ENCODE results near the gene KDM5A. TPM values are rescaled to one million over a fixed set of nuclear protein-coding genes. Genes with fewer than 3 reads are reported as not detected.
"Not testable (repeated sequence)": the region's sequence is repeated elsewhere in the genome, so short reads cannot be mapped to it uniquely, and the experiment has no call there.

KDM5A gene
- total and polyA plus RNA-seq, 10 of the 15 experiments (the other 5 are each of a cell fraction or from before 2014, with no cell fraction given): 9.0 to 59.9 (median 27.7) TPM

DNA sequence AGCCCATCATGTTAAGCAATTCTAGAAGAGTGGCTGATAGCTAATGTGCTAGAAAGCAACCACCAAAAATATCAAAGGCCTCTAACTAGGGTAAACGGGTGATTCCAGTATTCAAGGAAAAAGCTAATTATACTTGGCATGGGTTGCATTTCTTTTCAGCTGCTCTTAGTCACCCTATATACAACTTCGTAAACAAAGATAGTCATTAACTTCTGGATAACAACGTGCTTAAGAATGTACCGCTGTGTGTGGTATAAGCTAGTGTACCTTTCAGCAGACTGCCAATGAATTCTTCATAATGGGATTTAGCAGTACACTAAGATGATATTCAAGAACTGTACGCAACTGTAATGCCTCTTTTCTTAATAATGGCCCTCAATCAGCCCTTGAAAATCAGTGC is 84.3 kb downstream of the KDM5A start (continued):
- TF ChIP-seq, protein P1, sequence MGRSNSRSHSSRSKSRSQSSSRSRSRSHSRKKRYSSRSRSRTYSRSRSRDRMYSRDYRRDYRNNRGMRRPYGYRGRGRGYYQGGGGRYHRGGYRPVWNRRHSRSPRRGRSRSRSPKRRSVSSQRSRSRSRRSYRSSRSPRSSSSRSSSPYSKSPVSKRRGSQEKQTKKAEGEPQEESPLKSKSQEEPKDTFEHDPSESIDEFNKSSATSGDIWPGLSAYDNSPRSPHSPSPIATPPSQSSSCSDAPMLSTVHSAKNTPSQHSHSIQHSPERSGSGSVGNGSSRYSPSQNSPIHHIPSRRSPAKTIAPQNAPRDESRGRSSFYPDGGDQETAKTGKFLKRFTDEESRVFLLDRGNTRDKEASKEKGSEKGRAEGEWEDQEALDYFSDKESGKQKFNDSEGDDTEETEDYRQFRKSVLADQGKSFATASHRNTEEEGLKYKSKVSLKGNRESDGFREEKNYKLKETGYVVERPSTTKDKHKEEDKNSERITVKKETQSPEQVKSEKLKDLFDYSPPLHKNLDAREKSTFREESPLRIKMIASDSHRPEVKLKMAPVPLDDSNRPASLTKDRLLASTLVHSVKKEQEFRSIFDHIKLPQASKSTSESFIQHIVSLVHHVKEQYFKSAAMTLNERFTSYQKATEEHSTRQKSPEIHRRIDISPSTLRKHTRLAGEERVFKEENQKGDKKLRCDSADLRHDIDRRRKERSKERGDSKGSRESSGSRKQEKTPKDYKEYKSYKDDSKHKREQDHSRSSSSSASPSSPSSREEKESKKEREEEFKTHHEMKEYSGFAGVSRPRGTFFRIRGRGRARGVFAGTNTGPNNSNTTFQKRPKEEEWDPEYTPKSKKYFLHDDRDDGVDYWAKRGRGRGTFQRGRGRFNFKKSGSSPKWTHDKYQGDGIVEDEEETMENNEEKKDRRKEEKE (IDR thresholded peaks at IDR 0.05): no peak
- no peak for TF ChIP-seq FOXM1 (IDR thresholded peaks at IDR 0.05; ENCODE audit: low read depth, low read length)
- TF ChIP-seq TBL1XR1 (IDR thresholded peaks at IDR 0.05; ENCODE audit: low read depth, low read length): no peak
- TF ChIP-seq, protein P2, sequence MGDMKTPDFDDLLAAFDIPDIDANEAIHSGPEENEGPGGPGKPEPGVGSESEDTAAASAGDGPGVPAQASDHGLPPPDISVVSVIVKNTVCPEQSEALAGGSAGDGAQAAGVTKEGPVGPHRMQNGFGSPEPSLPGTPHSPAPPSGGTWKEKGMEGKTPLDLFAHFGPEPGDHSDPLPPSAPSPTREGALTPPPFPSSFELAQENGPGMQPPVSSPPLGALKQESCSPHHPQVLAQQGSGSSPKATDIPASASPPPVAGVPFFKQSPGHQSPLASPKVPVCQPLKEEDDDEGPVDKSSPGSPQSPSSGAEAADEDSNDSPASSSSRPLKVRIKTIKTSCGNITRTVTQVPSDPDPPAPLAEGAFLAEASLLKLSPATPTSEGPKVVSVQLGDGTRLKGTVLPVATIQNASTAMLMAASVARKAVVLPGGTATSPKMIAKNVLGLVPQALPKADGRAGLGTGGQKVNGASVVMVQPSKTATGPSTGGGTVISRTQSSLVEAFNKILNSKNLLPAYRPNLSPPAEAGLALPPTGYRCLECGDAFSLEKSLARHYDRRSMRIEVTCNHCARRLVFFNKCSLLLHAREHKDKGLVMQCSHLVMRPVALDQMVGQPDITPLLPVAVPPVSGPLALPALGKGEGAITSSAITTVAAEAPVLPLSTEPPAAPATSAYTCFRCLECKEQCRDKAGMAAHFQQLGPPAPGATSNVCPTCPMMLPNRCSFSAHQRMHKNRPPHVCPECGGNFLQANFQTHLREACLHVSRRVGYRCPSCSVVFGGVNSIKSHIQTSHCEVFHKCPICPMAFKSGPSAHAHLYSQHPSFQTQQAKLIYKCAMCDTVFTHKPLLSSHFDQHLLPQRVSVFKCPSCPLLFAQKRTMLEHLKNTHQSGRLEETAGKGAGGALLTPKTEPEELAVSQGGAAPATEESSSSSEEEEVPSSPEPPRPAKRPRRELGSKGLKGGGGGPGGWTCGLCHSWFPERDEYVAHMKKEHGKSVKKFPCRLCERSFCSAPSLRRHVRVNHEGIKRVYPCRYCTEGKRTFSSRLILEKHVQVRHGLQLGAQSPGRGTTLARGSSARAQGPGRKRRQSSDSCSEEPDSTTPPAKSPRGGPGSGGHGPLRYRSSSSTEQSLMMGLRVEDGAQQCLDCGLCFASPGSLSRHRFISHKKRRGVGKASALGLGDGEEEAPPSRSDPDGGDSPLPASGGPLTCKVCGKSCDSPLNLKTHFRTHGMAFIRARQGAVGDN (IDR thresholded peaks at IDR 0.05): no peak
- TF ChIP-seq SMARCA5 (IDR thresholded peaks at IDR 0.05): no peak
- TF ChIP-seq TAF1 (IDR thresholded peaks at IDR 0.05; ENCODE audit: borderline replicate concordance, low read depth, low read length): no peak
- no peak for TF ChIP-seq RB1 (IDR thresholded peaks at IDR 0.05; ENCODE audit: borderline replicate concordance)
- no peak for TF ChIP-seq NFYB (IDR thresholded peaks at IDR 0.05; ENCODE audit: insufficient read depth, low read depth, low read length)

DNA sequence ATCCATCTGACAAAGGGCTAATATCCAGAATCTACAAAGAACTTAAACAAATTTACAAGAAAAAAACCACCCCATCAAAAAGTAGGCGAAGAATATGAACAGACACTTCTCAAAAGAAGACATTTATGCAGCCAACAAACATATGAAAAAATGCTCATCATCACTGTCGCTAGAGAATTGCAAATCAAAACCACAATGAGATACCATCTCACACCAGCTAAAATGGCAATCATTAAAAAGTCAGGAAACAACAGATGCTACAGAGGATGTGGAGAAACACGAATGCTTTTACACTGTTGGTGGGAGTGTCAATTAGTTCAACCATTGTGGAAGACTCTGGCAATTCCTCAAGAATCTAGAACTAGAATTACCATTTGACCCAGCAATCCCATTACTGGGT is 86.4 kb downstream of the KDM5A start:
- SMC1A ChIA-PET (ENCODE audit: uncharacterized antibody, unreplicated experiment); CTCF ChIA-PET; in situ Hi-C loops (cut with MboI); H3K4me2 ChIP-seq (ENCODE audit: control insufficient read depth, insufficient read depth); H3K9ac ChIP-seq (ENCODE audit: control insufficient read depth, insufficient read depth, low read length); H2AFZ ChIP-seq (ENCODE audit: control insufficient read depth, low read depth, low read length); intact Hi-C loops (cut with micrococcal nuclease; ENCODE audit: unreplicated experiment); BruUV-seq (replicated peaks); H3K4me1 ChIP-seq (ENCODE audit: control insufficient read depth, insufficient read depth, low read length); H3K27ac ChIP-seq (ENCODE audit: control insufficient read depth, insufficient read depth); ATAC-seq; H4K20me1 ChIP-seq (ENCODE audit: control insufficient read depth, insufficient read depth); H3K4me3 ChIP-seq; FAIRE-seq; POLR2A ChIA-PET; RAD21 ChIA-PET (ENCODE audit: unreplicated experiment); DNase-seq (ENCODE audit: low read depth, low spot score); H3K9me3 ChIP-seq (replicated peaks; ENCODE audit: control insufficient read depth, insufficient read depth, low read length); H3K27me3 ChIP-seq (replicated peaks in 1 of 2; ENCODE audit: control insufficient read depth in 2 of 2, insufficient read depth in 2 of 2, low read length in 1 of 2); H3K79me2 ChIP-seq (ENCODE audit: control insufficient read depth, insufficient read depth, low read length): not testable (repeated sequence)
- H3K36me3 ChIP-seq (ENCODE audit: control insufficient read depth in 2 of 2, insufficient read depth in 2 of 2, low read length in 1 of 2): peaks cover 5 to 13% of the 10 kb centered on the region in 2 experiments
- 84% methylated on average over 3 of the region's 3 CpGs for WGBS (ENCODE audit: insufficient coverage, insufficient replicate concordance, low lambda C conversion rate, missing lambda C conversion rate)

DNA sequence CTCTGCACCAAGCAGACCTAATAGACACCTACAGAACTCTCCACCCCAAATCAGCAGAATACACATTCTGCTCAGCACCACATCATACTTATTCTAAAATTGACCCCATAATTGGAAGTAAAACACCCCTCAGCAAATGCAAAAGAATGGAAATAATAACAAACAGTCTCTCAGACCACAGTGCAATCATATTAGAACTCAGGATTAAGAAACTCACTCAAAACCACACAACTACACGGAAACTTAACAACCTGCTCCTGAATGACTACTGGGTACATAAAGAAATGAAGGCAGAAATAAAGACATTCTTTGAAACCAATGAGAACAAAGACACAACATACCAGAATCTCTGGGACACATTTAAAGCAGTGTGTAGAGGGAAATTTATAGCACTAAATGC is 89.0 kb downstream of the KDM5A start:
- in situ Hi-C loops (cut with MboI); H3K9ac ChIP-seq (ENCODE audit: control insufficient read depth, insufficient read depth, low read length); H3K4me1 ChIP-seq (ENCODE audit: control insufficient read depth, insufficient read depth, low read length); intact Hi-C loops (cut with micrococcal nuclease; ENCODE audit: unreplicated experiment); H2AFZ ChIP-seq (ENCODE audit: control insufficient read depth, low read depth, low read length); H3K9me3 ChIP-seq (replicated peaks; ENCODE audit: control insufficient read depth, insufficient read depth, low read length); RAD21 ChIA-PET (ENCODE audit: unreplicated experiment); FAIRE-seq; CTCF ChIA-PET; H3K4me3 ChIP-seq; ATAC-seq; DNase-seq (ENCODE audit: low read depth, low spot score); BruUV-seq (replicated peaks); H3K4me2 ChIP-seq (ENCODE audit: control insufficient read depth, insufficient read depth); H3K79me2 ChIP-seq (ENCODE audit: control insufficient read depth, insufficient read depth, low read length); SMC1A ChIA-PET (ENCODE audit: uncharacterized antibody, unreplicated experiment); H3K27ac ChIP-seq (ENCODE audit: control insufficient read depth, insufficient read depth); POLR2A ChIA-PET; H4K20me1 ChIP-seq (ENCODE audit: control insufficient read depth, insufficient read depth); H3K27me3 ChIP-seq (replicated peaks in 1 of 2; ENCODE audit: control insufficient read depth in 2 of 2, insufficient read depth in 2 of 2, low read length in 1 of 2): not testable (repeated sequence)
- H3K36me3 ChIP-seq (ENCODE audit: control insufficient read depth in 2 of 2, insufficient read depth in 2 of 2, low read length in 1 of 2): peaks cover 9 to 18% of the 10 kb centered on the region in 2 experiments
- WGBS (ENCODE audit: insufficient coverage, insufficient replicate concordance, low lambda C conversion rate, missing lambda C conversion rate): 53% methylated on average over 1 of the region's 1 CpG
